Measurements from ENCODE around the gene CTRB1.
"Not testable (repeated sequence)": the region's sequence is repeated elsewhere in the genome, so short reads cannot be mapped to it uniquely, and the experiment has no call there.

CTRB1 gene

DNA sequence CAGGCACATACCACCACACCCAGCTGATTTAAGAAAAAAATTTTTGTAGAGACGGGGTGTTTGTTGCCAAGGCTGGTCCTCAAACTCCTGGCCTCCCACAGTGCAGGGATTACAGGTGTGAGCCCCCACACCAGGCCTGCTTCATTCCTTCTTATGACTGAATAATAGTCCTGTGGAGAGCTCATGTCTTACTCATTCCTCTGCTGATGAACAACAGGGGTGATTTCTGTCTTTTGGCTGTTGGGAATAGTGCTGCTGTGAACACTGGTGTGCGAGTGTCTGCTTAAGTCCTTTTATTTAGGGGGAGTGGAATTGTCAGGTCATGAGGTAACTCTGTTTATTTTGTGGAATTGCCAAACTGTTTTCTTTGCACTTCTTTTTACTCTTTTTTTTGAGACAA is 2.7 kb upstream of the CTRB1 start:
- no peaks in the 10 kb centered on the region for H3K4me1 ChIP-seq (ENCODE audit: control insufficient read depth, insufficient read depth, low read length)

DNA sequence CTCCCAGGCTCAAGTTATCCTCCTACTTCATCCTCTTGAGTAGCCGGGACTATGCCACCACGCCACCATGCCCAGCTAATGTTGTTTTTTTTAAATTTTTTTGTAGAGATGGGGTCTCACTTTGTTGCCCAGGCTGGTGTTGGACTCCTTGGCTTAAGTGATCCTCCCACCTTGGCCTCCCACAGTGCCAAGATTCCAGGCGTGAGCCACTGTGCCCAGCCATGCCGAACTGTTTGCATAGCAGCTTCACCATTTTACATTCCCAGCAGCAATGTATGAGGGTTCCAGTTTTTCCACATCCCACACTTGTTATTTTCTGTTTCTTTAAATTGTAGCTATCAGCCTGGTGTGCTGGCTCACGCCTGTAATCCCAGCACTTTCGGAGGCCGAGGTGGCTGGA is 2.2 kb upstream of the CTRB1 start:
- no peak overlapping the region for H3K27ac ChIP-seq (ENCODE audit: low read length)
- H3K4me3 ChIP-seq (ENCODE audit: low read length in 2 of 2), result no peak overlapping the region
- H3K4me1 ChIP-seq (ENCODE audit: control insufficient read depth, insufficient read depth, low read length), result no peaks in the 10 kb centered on the region
- no peaks in the 10 kb centered on the region for H3K27me3 ChIP-seq (ENCODE audit: control insufficient read depth in 1 of 2, insufficient read depth in 2 of 2, low read length in 2 of 2)
- no peaks in the 10 kb centered on the region for H3K36me3 ChIP-seq (ENCODE audit: control insufficient read depth in 2 of 2, insufficient read depth in 2 of 2, low read length in 2 of 2)
- H3K9ac ChIP-seq (ENCODE audit: low read length in 2 of 2), result no peak overlapping the region
- H3K9me3 ChIP-seq (ENCODE audit: control insufficient read depth in 2 of 2, low read length in 2 of 2), result no peaks in the 10 kb centered on the region

More for the DNA sequence above, 2.7 kb upstream of the CTRB1 start:
- no peaks in the 10 kb centered on the region for H3K9me3 ChIP-seq (ENCODE audit: control insufficient read depth in 2 of 2, low read length in 2 of 2)
- H3K36me3 ChIP-seq (ENCODE audit: control insufficient read depth in 2 of 2, insufficient read depth in 2 of 2, low read length in 2 of 2), result no peaks in the 10 kb centered on the region
- H3K27me3 ChIP-seq (ENCODE audit: control insufficient read depth in 1 of 2, insufficient read depth in 2 of 2, low read length in 2 of 2), result no peaks in the 10 kb centered on the region
- no peak overlapping the region for H3K9ac ChIP-seq (ENCODE audit: low read length in 2 of 2)
- no peak overlapping the region for H3K27ac ChIP-seq (ENCODE audit: low read length)
- H3K4me3 ChIP-seq (ENCODE audit: low read length in 2 of 2), result no peak overlapping the region

DNA sequence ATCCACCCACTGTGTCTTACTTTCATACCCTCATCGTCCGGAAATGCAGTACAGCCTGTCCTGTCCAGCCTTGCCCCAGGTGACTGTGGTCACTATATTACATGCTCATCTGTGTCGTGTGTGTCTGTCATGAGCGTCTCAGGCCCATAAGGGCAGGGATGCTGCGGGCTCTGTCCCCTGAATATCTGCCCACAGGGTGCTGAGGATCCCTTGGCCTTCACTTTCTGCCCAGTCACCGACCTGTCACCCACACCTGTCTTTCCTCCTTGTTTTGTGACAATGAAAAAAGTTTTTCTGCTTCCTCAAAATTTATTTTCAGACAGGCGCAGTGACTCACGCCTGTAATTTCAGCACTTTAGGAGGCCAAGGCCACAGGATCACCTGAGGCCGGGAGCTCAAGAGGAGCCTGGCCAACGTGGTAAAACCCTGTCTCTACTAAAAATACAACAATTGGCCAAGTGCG is 1.4 kb upstream of the CTRB1 start:
- Histone ChIP-seq H3K9ac (ENCODE audit: low read length in 2 of 2) (no peak overlapping the region), H3K4me3 (ENCODE audit: low read length in 2 of 2) (no peak overlapping the region), H3K27me3 (ENCODE audit: control insufficient read depth in 1 of 2, insufficient read depth in 2 of 2, low read length in 2 of 2) (no peaks in the 10 kb centered on the region), H3K36me3 (ENCODE audit: control insufficient read depth in 2 of 2, insufficient read depth in 2 of 2, low read length in 2 of 2) (no peaks in the 10 kb centered on the region), H3K27ac (ENCODE audit: low read length) (no peak overlapping the region), H3K9me3 (ENCODE audit: control insufficient read depth in 2 of 2, low read length in 2 of 2) (no peaks in the 10 kb centered on the region), H3K4me1 (ENCODE audit: control insufficient read depth, insufficient read depth, low read length) (no peaks in the 10 kb centered on the region)

DNA sequence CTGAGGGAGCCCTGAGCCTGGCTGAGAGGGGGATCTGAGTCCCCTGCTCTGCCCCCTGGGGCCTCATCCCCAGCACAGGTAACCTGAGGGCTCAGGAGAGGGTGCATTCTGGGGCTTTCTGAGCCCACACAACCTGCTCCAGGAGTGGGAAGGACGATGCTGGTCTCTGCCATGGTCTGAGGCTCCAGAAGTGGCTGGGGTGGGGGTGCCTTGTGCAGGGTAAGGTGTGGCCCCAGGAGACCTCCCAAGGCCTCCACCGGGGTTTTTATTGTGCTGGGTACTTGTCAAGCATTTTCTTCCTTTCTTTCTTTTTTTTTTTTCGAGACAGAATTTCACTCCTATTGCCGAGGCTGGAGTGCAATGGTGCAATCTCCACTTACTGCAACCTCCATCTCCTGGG is 300 bp downstream of the CTRB1 start:
- Histone ChIP-seq H3K4me3 (ENCODE audit: low read length in 2 of 2) (no peak overlapping the region), H3K27me3 (ENCODE audit: control insufficient read depth in 1 of 2, insufficient read depth in 2 of 2, low read length in 2 of 2) (no peaks in the 10 kb centered on the region), H3K9me3 (ENCODE audit: control insufficient read depth in 2 of 2, low read length in 2 of 2) (no peaks in the 10 kb centered on the region), H3K9ac (ENCODE audit: low read length in 2 of 2) (no peak overlapping the region), H3K4me1 (ENCODE audit: control insufficient read depth, insufficient read depth, low read length) (no peaks in the 10 kb centered on the region), H3K36me3 (ENCODE audit: control insufficient read depth in 2 of 2, insufficient read depth in 2 of 2, low read length in 2 of 2) (no peaks in the 10 kb centered on the region), H3K27ac (ENCODE audit: low read length) (no peak overlapping the region)

DNA sequence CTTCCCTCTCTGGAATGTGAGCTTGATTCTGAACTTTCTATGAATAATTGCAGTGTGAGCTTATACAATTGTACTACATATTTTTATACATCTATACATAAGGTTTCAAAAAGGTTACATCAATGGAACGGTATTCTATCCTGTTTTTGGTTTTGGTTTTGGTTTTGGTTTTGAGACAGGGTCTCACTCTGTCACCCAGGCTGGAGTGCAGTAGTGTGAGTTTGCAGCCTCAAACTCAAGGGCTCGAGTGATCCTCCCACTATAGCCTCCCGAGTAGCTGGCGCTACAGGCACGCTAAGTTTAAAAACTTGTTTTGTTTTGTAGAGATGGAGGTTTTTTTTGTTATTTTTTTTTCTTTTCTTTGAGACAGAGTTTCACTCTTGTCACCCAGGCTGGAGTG is 1.1 kb downstream of the CTRB1 start:
- H3K9ac ChIP-seq (ENCODE audit: low read length in 2 of 2), result no peak overlapping the region
- no peak overlapping the region for H3K4me3 ChIP-seq (ENCODE audit: low read length in 2 of 2)
- H3K9me3 ChIP-seq (ENCODE audit: control insufficient read depth in 2 of 2, low read length in 2 of 2), result no peaks in the 10 kb centered on the region
- H3K4me1 ChIP-seq (ENCODE audit: control insufficient read depth, insufficient read depth, low read length), result no peaks in the 10 kb centered on the region
- no peak overlapping the region for H3K27ac ChIP-seq (ENCODE audit: low read length)
- H3K36me3 ChIP-seq (ENCODE audit: control insufficient read depth in 2 of 2, insufficient read depth in 2 of 2, low read length in 2 of 2), result no peaks in the 10 kb centered on the region
- peaks cover 4 to 5% of the 10 kb centered on the region in 2 donors for H3K27me3 ChIP-seq (ENCODE audit: control insufficient read depth in 1 of 2, insufficient read depth in 2 of 2, low read length in 2 of 2)

DNA sequence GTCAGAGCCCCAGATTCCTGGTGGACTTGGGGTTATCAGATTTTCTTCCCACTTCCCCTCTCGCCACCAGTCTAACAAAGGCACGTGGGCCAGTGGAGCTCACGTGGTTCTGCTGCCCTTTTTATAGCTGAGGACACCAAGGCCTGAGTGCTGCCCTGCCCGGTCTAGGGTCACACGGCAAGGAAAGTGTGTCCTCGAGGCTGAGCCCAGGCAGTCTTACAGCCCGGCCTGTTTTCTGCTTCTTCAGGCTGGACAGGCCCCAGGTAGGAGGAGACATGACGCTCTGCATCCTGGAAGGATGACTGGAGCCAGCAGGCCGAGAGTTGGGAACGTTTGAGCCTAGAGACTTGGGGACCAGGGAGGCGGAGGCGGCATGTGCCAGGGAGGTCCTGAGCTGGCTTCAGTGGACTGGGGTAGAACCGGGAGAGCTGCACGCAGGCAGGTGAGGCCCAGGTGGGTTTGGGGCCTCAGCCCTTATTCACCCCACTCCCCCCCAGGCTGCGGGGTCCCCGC is 3.5 kb downstream of the CTRB1 start:
- no peak overlapping the region for H3K27ac ChIP-seq (ENCODE audit: low read length)
- peaks cover 4 to 7% of the 10 kb centered on the region in 2 donors for H3K27me3 ChIP-seq (ENCODE audit: control insufficient read depth in 1 of 2, insufficient read depth in 2 of 2, low read length in 2 of 2)
- no peaks in the 10 kb centered on the region for H3K36me3 ChIP-seq (ENCODE audit: control insufficient read depth in 2 of 2, insufficient read depth in 2 of 2, low read length in 2 of 2)

DNA sequence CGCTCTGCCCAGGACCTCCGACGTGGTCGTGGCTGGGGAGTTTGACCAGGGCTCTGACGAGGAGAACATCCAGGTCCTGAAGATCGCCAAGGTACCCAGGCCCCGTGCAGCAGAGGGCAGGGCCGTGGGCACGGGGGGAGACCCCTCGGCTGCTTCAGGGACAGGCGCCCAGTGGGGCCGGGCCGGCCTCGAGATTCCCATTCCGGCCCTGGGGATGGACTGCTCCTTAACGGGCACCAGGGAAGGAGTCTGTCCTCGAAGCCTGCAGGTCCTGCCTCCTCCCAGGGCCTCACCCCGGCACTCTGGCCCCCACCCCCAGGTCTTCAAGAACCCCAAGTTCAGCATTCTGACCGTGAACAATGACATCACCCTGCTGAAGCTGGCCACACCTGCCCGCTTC is 4.3 kb downstream of the CTRB1 start:
- H3K36me3 ChIP-seq (ENCODE audit: control insufficient read depth in 2 of 2, insufficient read depth in 2 of 2, low read length in 2 of 2); H3K27me3 ChIP-seq (ENCODE audit: control insufficient read depth in 1 of 2, insufficient read depth in 2 of 2, low read length in 2 of 2); H3K4me1 ChIP-seq (ENCODE audit: control insufficient read depth, insufficient read depth, low read length); H3K9ac ChIP-seq (ENCODE audit: low read length in 2 of 2); H3K4me3 ChIP-seq (ENCODE audit: low read length in 2 of 2); H3K27ac ChIP-seq (ENCODE audit: low read length); H3K9me3 ChIP-seq (ENCODE audit: control insufficient read depth in 2 of 2, low read length in 2 of 2): not testable (repeated sequence)

More for the DNA sequence above, 3.5 kb downstream of the CTRB1 start:
- H3K9ac ChIP-seq (ENCODE audit: low read length in 2 of 2), result no peak overlapping the region
- no peak overlapping the region for H3K4me3 ChIP-seq (ENCODE audit: low read length in 2 of 2)
- no peaks in the 10 kb centered on the region for H3K4me1 ChIP-seq (ENCODE audit: control insufficient read depth, insufficient read depth, low read length)
- H3K9me3 ChIP-seq (ENCODE audit: control insufficient read depth in 2 of 2, low read length in 2 of 2), result no peaks in the 10 kb centered on the region

DNA sequence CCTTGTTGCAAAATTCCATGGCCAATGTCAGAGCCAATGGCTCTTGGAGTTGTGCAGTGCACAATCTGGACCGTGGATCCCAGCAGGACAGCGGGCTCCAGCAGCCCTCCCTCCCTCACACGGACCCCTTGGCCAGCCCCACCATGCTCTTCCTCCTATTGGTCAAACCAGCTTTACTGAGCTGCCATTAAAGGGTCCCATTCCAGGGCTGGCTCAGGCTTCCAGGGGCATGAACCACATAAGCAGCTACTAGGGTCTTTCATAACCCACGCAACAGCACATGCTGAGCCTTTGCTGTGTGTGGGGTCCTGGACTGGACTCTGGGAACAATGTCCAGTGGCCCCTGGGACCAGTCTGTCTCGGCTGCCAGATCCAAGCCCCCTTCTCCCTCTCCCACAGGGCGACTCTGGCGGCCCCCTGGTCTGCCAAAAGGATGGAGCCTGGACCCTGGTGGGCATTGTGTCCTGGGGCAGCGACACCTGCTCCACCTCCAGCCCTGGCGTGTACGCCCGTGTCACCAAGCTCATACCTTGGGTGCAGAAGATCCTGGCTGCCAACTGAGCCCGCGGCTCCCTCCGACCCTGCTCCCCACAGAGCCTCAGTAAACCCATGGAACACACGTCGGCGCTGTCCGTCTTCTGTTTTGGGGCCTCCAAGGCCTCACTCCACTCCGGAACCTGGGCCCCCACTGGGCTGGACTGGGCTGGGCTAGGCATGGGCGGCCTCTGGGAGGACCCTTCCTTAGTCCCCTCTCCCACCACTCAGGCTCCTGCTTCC is 5.7 kb downstream of the CTRB1 start:
- H3K4me1 ChIP-seq (ENCODE audit: control insufficient read depth, insufficient read depth, low read length), result peaks cover 3% of the 10 kb centered on the region
- H3K27ac ChIP-seq (ENCODE audit: low read length), result no peak overlapping the region
- H3K9ac ChIP-seq (ENCODE audit: low read length in 2 of 2), result no peak overlapping the region
- no peak overlapping the region for H3K4me3 ChIP-seq (ENCODE audit: low read length in 2 of 2)
- H3K36me3 ChIP-seq (ENCODE audit: control insufficient read depth in 2 of 2, insufficient read depth in 2 of 2, low read length in 2 of 2), result peaks cover 8 to 9% of the 10 kb centered on the region in 2 donors
- H3K27me3 ChIP-seq (ENCODE audit: control insufficient read depth in 1 of 2, insufficient read depth in 2 of 2, low read length in 2 of 2), result peaks cover 4 to 7% of the 10 kb centered on the region in 2 donors
- no peaks in the 10 kb centered on the region for H3K9me3 ChIP-seq (ENCODE audit: control insufficient read depth in 2 of 2, low read length in 2 of 2)

DNA sequence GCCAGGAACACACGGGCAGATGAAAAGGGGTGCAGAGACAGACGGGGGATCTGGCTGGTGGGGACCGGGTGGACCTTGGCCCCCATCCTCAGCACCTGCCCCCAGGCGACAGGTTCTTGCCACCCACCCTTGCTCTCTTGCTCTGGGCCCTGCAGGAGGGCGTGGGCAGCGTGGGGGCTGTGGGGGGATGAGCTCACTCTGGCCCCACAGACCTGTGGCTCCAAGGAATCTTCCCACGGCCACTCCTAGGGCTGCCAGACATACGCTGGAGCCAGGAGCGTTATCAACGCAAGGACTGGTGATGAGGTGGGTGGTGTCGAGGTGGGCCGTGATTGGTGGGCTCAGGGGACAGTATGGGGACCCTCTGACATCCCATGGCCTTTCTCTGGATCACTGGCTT is 6.3 kb downstream of the CTRB1 start:
- Histone ChIP-seq H3K27me3 (ENCODE audit: control insufficient read depth in 1 of 2, insufficient read depth in 2 of 2, low read length in 2 of 2) (peaks cover 4 to 7% of the 10 kb centered on the region in 2 donors), H3K27ac (ENCODE audit: low read length) (no peak overlapping the region), H3K9me3 (ENCODE audit: control insufficient read depth in 2 of 2, low read length in 2 of 2) (no peaks in the 10 kb centered on the region), H3K4me3 (ENCODE audit: low read length in 2 of 2) (no peak overlapping the region), H3K36me3 (ENCODE audit: control insufficient read depth in 2 of 2, insufficient read depth in 2 of 2, low read length in 2 of 2) (peaks cover 14 to 15% of the 10 kb centered on the region in 2 donors), H3K9ac (ENCODE audit: low read length in 2 of 2) (no peak overlapping the region), H3K4me1 (ENCODE audit: control insufficient read depth, insufficient read depth, low read length) (peaks cover 3% of the 10 kb centered on the region)

DNA sequence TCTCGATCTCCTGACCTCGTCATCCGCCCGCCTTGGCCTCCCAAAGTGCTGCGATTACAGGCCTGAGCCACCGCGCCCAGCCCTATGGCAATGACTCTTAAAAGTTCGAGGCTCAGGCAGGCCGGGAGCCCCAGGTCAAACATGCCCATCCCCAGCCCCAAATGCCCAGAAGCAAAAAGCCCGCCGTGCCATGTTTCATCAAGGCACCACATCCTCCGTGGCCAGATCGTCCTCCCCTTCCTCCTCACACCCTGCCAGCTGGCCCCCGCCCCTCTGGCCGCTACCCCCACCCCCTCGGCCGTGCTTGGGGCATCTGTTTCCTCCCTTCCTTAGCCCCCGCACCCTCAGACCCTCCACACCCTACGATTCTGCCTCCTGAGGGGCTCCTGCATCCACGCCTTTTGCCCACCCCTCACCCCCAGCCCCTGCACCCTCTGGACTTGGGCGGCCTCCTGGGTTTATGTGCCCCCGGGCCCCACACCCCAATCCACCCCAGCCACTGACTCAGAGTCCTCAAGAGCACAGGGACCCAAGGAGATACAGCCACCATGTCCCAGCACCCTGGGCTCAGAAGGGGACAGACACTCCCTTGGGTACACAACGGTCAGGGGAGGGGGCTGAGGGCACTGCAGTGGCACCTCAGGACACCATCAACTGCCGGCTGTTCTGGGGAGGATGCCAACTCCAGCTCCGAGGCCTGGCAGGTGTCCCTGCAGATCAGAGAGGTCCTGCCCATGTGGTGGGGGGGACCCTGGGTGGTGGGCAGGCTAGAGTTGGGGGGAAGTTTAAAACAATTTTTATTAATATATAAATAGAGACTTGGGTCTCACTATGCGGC is 7.1 kb downstream of the CTRB1 start:
- no peak overlapping the region for H3K9ac ChIP-seq (ENCODE audit: low read length in 2 of 2)
- no peak overlapping the region for H3K27ac ChIP-seq (ENCODE audit: low read length)
- peaks cover 15 to 18% of the 10 kb centered on the region in 2 donors for H3K36me3 ChIP-seq (ENCODE audit: control insufficient read depth in 2 of 2, insufficient read depth in 2 of 2, low read length in 2 of 2)
- no peaks in the 10 kb centered on the region for H3K9me3 ChIP-seq (ENCODE audit: control insufficient read depth in 2 of 2, low read length in 2 of 2)
- peaks cover 4 to 7% of the 10 kb centered on the region in 2 donors for H3K27me3 ChIP-seq (ENCODE audit: control insufficient read depth in 1 of 2, insufficient read depth in 2 of 2, low read length in 2 of 2)
- no peak overlapping the region for H3K4me3 ChIP-seq (ENCODE audit: low read length in 2 of 2)
- peaks cover 3% of the 10 kb centered on the region for H3K4me1 ChIP-seq (ENCODE audit: control insufficient read depth, insufficient read depth, low read length)

Data from stomach smooth muscle (tissue), 2 donors.